H9 (cell line): ENCODE measurements around the gene KIF12. TPM values are rescaled to one million over a fixed set of nuclear protein-coding genes. Genes with fewer than 3 reads are reported as not detected.

ENCODE experiments used
- DNase-seq: peaks from one replicate; pipeline ENCODE4 v3.0.0-alpha.2; 2017
- H2AFZ ChIP-seq: one replicate; pipeline ENCODE4 v1.6.1; 2013; ENCODE audit warnings: mild to moderate bottlenecking, low read length, control low read depth, moderate library complexity
- H2AK5ac ChIP-seq: 2 replicates; pipeline ENCODE4 v1.6.1; 2013; ENCODE audit warnings: low read length, control low read depth, mixed read lengths; ENCODE audit not compliant: insufficient read length
- H2BK120ac ChIP-seq: one replicate; pipeline ENCODE4 v1.6.1; 2013; ENCODE audit warnings: low read depth, mild to moderate bottlenecking, low read length, control low read depth, inconsistent platforms; ENCODE audit not compliant: poor library complexity, severe bottlenecking
- H2BK12ac ChIP-seq: 2 replicates; pipeline ENCODE4 v1.6.1; 2013; ENCODE audit warnings: low read length, control low read depth, mixed read lengths, low read depth; ENCODE audit not compliant: insufficient read length
- H2BK15ac ChIP-seq: 2 replicates; pipeline ENCODE4 v1.6.1; 2013; ENCODE audit warnings: low read depth, low read length, control low read depth
- H2BK20ac ChIP-seq: one replicate; pipeline ENCODE4 v1.6.1; 2013; ENCODE audit warnings: low read depth, mild to moderate bottlenecking, low read length, control low read depth, inconsistent platforms; ENCODE audit not compliant: poor library complexity, severe bottlenecking
- H2BK5ac ChIP-seq: 2 replicates; pipeline ENCODE4 v1.6.1; 2013; ENCODE audit warnings: low read length, control low read depth, mixed read lengths; ENCODE audit not compliant: insufficient read length
- H3K14ac ChIP-seq: 2 replicates; pipeline ENCODE4 v1.6.1; 2013; ENCODE audit warnings: low read length, control low read depth; ENCODE audit not compliant: insufficient read depth
- H3K18ac ChIP-seq: 2 replicates; pipeline ENCODE4 v1.6.1; 2013; ENCODE audit warnings: low read depth, mild to moderate bottlenecking, mixed read lengths, low read length, control low read depth; ENCODE audit not compliant: insufficient read length
- H3K23ac ChIP-seq: 2 replicates; pipeline ENCODE4 v1.6.1; 2013; ENCODE audit warnings: low read length, control low read depth, mixed read lengths, low read depth; ENCODE audit not compliant: insufficient read length
- H3K23me2 ChIP-seq: 2 replicates; pipeline ENCODE4 v1.6.1; 2013; ENCODE audit warnings: low read depth, mild to moderate bottlenecking, mixed read lengths, low read length, control low read depth; ENCODE audit not compliant: insufficient read length, poor library complexity, severe bottlenecking
- H3K27ac ChIP-seq: 2 replicates; pipeline ENCODE4 v1.5.1; 2013; ENCODE audit warnings: low read length, control low read depth, mixed read lengths, low read depth; ENCODE audit not compliant: insufficient read length
- H3K27me3 ChIP-seq: 2 replicates; pipeline ENCODE4 v1.6.1; 2013; ENCODE audit warnings: low read length, control low read depth, inconsistent platforms; ENCODE audit not compliant: insufficient read depth
- H3K4ac ChIP-seq: 2 replicates; pipeline ENCODE4 v1.6.1; 2013; ENCODE audit warnings: low read depth, mild to moderate bottlenecking, control low read depth, inconsistent platforms, low read length, moderate library complexity
- H3K4me1 ChIP-seq: 2 replicates; pipeline ENCODE4 v1.6.1; 2013; ENCODE audit warnings: low read length, control low read depth, inconsistent platforms; ENCODE audit not compliant: insufficient read depth
- H3K4me2 ChIP-seq: 2 replicates; pipeline ENCODE4 v1.6.1; 2013; ENCODE audit warnings: low read length, control low read depth, mixed read lengths; ENCODE audit not compliant: insufficient read length, insufficient read depth
- H3K56ac ChIP-seq: 2 replicates; pipeline ENCODE4 v1.6.1; 2013; ENCODE audit warnings: low read depth, mild to moderate bottlenecking, mixed read lengths, low read length, control low read depth; ENCODE audit not compliant: insufficient read length
- H3K79me1 ChIP-seq: 2 replicates; pipeline ENCODE4 v1.6.1; 2013; ENCODE audit warnings: low read depth, mild to moderate bottlenecking, moderate library complexity, low read length, control low read depth, inconsistent platforms; ENCODE audit not compliant: insufficient read depth, poor library complexity, severe bottlenecking
- H3K79me2 ChIP-seq: 2 replicates; pipeline ENCODE4 v1.6.1; 2013; ENCODE audit warnings: low read length, control low read depth, inconsistent platforms; ENCODE audit not compliant: insufficient read depth
- H3K9ac ChIP-seq: 2 replicates; pipeline ENCODE4 v1.6.1; 2013; ENCODE audit warnings: low read length, control low read depth, mixed read lengths; ENCODE audit not compliant: insufficient read length; ENCODE audit errors: extremely low read depth
- H3K9me3 ChIP-seq: one replicate; pipeline ENCODE4 v1.6.1; 2013; ENCODE audit warnings: low read depth, low read length, inconsistent platforms; ENCODE audit not compliant: control insufficient read depth
- H3T11ph ChIP-seq: one replicate; pipeline ENCODE4 v1.6.1; 2013; ENCODE audit warnings: mild to moderate bottlenecking, low read length, control low read depth, inconsistent platforms
- H4K20me1 ChIP-seq: one replicate; pipeline ENCODE4 v1.6.1; 2013; ENCODE audit not compliant: control insufficient read depth, insufficient read length, insufficient read depth
- H4K5ac ChIP-seq: 2 replicates; pipeline ENCODE4 v1.6.1; 2013; ENCODE audit warnings: low read depth, mild to moderate bottlenecking, mixed read lengths, low read length, control low read depth; ENCODE audit not compliant: insufficient read length
- H4K8ac ChIP-seq: replicated peaks from 2 replicates; pipeline ENCODE4 v1.6.1; 2013; ENCODE audit warnings: low read length, control low read depth, mixed read lengths, low read depth; ENCODE audit not compliant: insufficient read length
- H4K91ac ChIP-seq: 2 replicates; pipeline ENCODE4 v1.6.1; 2013; ENCODE audit warnings: low read depth, mild to moderate bottlenecking, moderate library complexity, mixed read lengths, low read length, control low read depth; ENCODE audit not compliant: insufficient read length
- H3K27ac Mint-ChIP-seq, 3 experiments: 2 replicates in 2 of 3; 3 replicates in 1 of 3; pipeline ENCODE4 v1.8.0; 2020 to 2021; ENCODE audit warnings: mixed read lengths in 3 of 3, mild to moderate bottlenecking in 1 of 3, moderate library complexity in 1 of 3
- H3K27me3 Mint-ChIP-seq: 2 replicates; pipeline ENCODE4 v1.8.0; 2021; ENCODE audit warnings: low read depth, mild to moderate bottlenecking, moderate library complexity, mixed read lengths
- H3K36me3 Mint-ChIP-seq, 3 experiments: 2 replicates in 2 of 3; 3 replicates in 1 of 3; pipeline ENCODE4 v1.8.0; 2020 to 2021; ENCODE audit warnings: low read depth in 3 of 3, mixed read lengths in 3 of 3; ENCODE audit not compliant: insufficient read depth in 1 of 3
- H3K4me1 Mint-ChIP-seq, 2 experiments: 2 replicates each; pipeline ENCODE4 v1.8.0; 2020; ENCODE audit warnings: mixed read lengths in 2 of 2
- H3K4me3 Mint-ChIP-seq, 2 experiments: 2 replicates in 1 of 2; 3 replicates in 1 of 2; pipeline ENCODE4 v1.8.0; 2020 to 2021; ENCODE audit warnings: mild to moderate bottlenecking in 2 of 2, mixed read lengths in 2 of 2, moderate library complexity in 1 of 2
- H3K9me3 Mint-ChIP-seq, 2 experiments: 2 replicates in 1 of 2; 3 replicates in 1 of 2; pipeline ENCODE4 v1.8.0; 2020; ENCODE audit warnings: mild to moderate bottlenecking in 2 of 2, mixed read lengths in 2 of 2, moderate library complexity in 1 of 2
- CTCF ChIP-seq: fragments of 200-600 bp; sonication (generic); conservative IDR thresholded peaks from 3 replicates; pipeline ENCODE4 v1.8.0; 2021; ENCODE audit warnings: antibody characterized with exemption, mild to moderate bottlenecking
- WGBS: extraction: QIAGEN DNeasy Blood & Tissue Kit; methylation state at CpG from one replicate; pipeline ENCODE4 v1.1.7; 2013; ENCODE audit warnings: missing lambda C conversion rate, low lambda C conversion rate, mixed read lengths; ENCODE audit not compliant: insufficient read length; ENCODE audit errors: extremely low coverage; 5-methylcytosine and 5-hydroxymethylcytosine counted together
- total RNA-seq: library from RNA; stranded (reverse); gene quantifications from 2 replicates; pipeline ENCODE4 v1.2.1, GENCODE V29; 2021

Gene KIF12
- total RNA-seq, 1 experiment from 2014 or later: 3.3 TPM

- Histone ChIP-seq H3K79me2 (no peaks in the 10 kb centered on the region), H3K56ac (no peak overlapping the region), H3K23me2 (no peaks in the 10 kb centered on the region), H4K5ac (no peak overlapping the region), H3K4ac (no peak overlapping the region), H3K9ac (no peak overlapping the region), H3K9me3 (no peaks in the 10 kb centered on the region), H3K27ac (no peak overlapping the region), H4K20me1 (no peaks in the 10 kb centered on the region), H2BK15ac (no peak overlapping the region), H2BK120ac (no peak overlapping the region), H2AFZ (no peak overlapping the region), H3K23ac (no peak overlapping the region), H3K14ac (no peak overlapping the region), H4K91ac (no peak overlapping the region), H3K18ac (no peak overlapping the region), H2AK5ac (no peak overlapping the region), H3K4me1 (no peaks in the 10 kb centered on the region), H3K27me3 (no peaks in the 10 kb centered on the region), H3K79me1 (no peaks in the 10 kb centered on the region), H2BK12ac (no peak overlapping the region), H4K8ac (no peak overlapping the region), H2BK20ac (no peak overlapping the region), H2BK5ac (no peak overlapping the region), H3T11ph (no peak overlapping the region), H3K4me2 (no peak overlapping the region)
- Mint-ChIP-seq H3K36me3 (peaks cover 16 to 46% (median 43%) of the 10 kb centered on the region in 3 experiments; a peak in 6 of 7 replicates), H3K4me3 (no peak overlapping the region), H3K27me3 (no peaks in the 10 kb centered on the region), H3K9me3 (no peaks in the 10 kb centered on the region), H3K27ac (no peak overlapping the region; a peak in 1 of 7 replicates), H3K4me1 (0 out of 4 replicates have a peak, but pooled peaks cover 0 to 3% of the 10 kb centered on the region in 2 experiments)
- peak; percentile 59 for TF ChIP-seq CTCF
- no CpG with 5 or more reads among the region's 3 CpGs for WGBS
- peak; percentile 52 for DNase-seq
Measured at GRCh38 chr9:114047717-114048116, 51.4 kb downstream of the KIF12 start.
